Measurements from ENCODE around the gene COL4A4.

Gene COL4A4

GRCh38 chr2:227188292-227188691 lies 24.3 kb upstream of the COL4A4 start:
- TF ChIP-seq ZNF2 (tag by site-specific recombination; IDR thresholded peaks at IDR 0.05) (no peak), ZNF426 (tag by site-specific recombination; IDR thresholded peaks at IDR 0.05) (no peak)
- TF ChIP-seq, protein P1, sequence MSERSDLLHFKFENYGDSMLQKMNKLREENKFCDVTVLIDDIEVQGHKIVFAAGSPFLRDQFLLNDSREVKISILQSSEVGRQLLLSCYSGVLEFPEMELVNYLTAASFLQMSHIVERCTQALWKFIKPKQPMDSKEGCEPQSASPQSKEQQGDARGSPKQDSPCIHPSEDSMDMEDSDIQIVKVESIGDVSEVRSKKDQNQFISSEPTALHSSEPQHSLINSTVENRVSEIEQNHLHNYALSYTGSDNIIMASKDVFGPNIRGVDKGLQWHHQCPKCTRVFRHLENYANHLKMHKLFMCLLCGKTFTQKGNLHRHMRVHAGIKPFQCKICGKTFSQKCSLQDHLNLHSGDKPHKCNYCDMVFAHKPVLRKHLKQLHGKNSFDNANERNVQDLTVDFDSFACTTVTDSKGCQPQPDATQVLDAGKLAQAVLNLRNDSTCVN (tag by site-specific recombination; optimal IDR thresholded peaks at IDR 0.05), result no peak
- CTCF ChIA-PET, result interaction anchor here (0.6 to 1.1 kb wide), 2 partner anchors 11 to 50 kb away, joined by 6 to 12 read pairs; no protein-coding TSS in a partner anchor
- no peak overlapping the region for H3K4me3 ChIP-seq (ENCODE audit: low read depth, low read length)
- no peak overlapping the region for H3K27ac ChIP-seq (ENCODE audit: extremely low read depth, low read depth, low read length)
- no peaks in the 10 kb centered on the region for H3K36me3 ChIP-seq (ENCODE audit: control insufficient read depth in 2 of 2, insufficient read depth in 1 of 2, low read length in 2 of 2)
- H3K4me1 ChIP-seq (ENCODE audit: control insufficient read depth, insufficient read depth, low read length), result peaks cover 5% of the 10 kb centered on the region; the same call in 1 of the 2 replicates
- H3K9me3 ChIP-seq (ENCODE audit: control insufficient read depth, insufficient read depth, low read depth, low read length), result no peaks in the 10 kb centered on the region
- POLR2A ChIA-PET, result no interaction called here

- Histone ChIP-seq H3K4me1 (ENCODE audit: control insufficient read depth, insufficient read depth, low read length) (peaks cover 5% of the 10 kb centered on the region; the same call in 1 of the 2 replicates), H3K4me3 (ENCODE audit: low read depth, low read length) (no peak overlapping the region), H3K9me3 (ENCODE audit: control insufficient read depth, insufficient read depth, low read depth, low read length) (no peaks in the 10 kb centered on the region), H3K36me3 (ENCODE audit: control insufficient read depth in 2 of 2, insufficient read depth in 1 of 2, low read length in 2 of 2) (no peaks in the 10 kb centered on the region), H3K27ac (ENCODE audit: extremely low read depth, low read depth, low read length) (no peak overlapping the region)
- ChIA-PET CTCF (interaction anchor here (0.7 to 1.2 kb wide), 3 partner anchors 9 to 51 kb away, joined by 3 to 5 read pairs (median 3); no protein-coding TSS in a partner anchor), POLR2A (no interaction called here)
- no peak for TF ChIP-seq ZNF248 (tag by site-specific recombination; IDR thresholded peaks at IDR 0.05)
- TF ChIP-seq ZNF513 (tag by site-specific recombination; IDR thresholded peaks at IDR 0.05), result no peak
- TF ChIP-seq ZBTB1 (tag by site-specific recombination; IDR thresholded peaks at IDR 0.05), result no peak
- no peak for TF ChIP-seq ZNF292 (tag by site-specific recombination; IDR thresholded peaks at IDR 0.05; ENCODE audit: borderline replicate concordance, low read depth)
- no peak for TF ChIP-seq ZNF843 (tag by site-specific recombination; IDR thresholded peaks at IDR 0.05)
- TF ChIP-seq SCRT2 (tag by site-specific recombination; IDR thresholded peaks at IDR 0.05), result no peak
- TF ChIP-seq, protein P2, sequence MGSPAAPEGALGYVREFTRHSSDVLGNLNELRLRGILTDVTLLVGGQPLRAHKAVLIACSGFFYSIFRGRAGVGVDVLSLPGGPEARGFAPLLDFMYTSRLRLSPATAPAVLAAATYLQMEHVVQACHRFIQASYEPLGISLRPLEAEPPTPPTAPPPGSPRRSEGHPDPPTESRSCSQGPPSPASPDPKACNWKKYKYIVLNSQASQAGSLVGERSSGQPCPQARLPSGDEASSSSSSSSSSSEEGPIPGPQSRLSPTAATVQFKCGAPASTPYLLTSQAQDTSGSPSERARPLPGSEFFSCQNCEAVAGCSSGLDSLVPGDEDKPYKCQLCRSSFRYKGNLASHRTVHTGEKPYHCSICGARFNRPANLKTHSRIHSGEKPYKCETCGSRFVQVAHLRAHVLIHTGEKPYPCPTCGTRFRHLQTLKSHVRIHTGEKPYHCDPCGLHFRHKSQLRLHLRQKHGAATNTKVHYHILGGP (tag by site-specific recombination; IDR thresholded peaks at IDR 0.05), result no peak
- no peak for TF ChIP-seq ZNF776 (tag by site-specific recombination; IDR thresholded peaks at IDR 0.05; ENCODE audit: borderline replicate concordance)
- TF ChIP-seq ZBTB8A (tag by site-specific recombination; IDR thresholded peaks at IDR 0.05), result no peak
- TF ChIP-seq ZNF449 (tag by site-specific recombination; IDR thresholded peaks at IDR 0.05), result no peak
- TF ChIP-seq SALL2 (tag by site-specific recombination; IDR thresholded peaks at IDR 0.05; ENCODE audit: borderline replicate concordance), result no peak
Measured at GRCh38 chr2:227186751-227187150, 22.7 kb upstream of the COL4A4 start.

DNA sequence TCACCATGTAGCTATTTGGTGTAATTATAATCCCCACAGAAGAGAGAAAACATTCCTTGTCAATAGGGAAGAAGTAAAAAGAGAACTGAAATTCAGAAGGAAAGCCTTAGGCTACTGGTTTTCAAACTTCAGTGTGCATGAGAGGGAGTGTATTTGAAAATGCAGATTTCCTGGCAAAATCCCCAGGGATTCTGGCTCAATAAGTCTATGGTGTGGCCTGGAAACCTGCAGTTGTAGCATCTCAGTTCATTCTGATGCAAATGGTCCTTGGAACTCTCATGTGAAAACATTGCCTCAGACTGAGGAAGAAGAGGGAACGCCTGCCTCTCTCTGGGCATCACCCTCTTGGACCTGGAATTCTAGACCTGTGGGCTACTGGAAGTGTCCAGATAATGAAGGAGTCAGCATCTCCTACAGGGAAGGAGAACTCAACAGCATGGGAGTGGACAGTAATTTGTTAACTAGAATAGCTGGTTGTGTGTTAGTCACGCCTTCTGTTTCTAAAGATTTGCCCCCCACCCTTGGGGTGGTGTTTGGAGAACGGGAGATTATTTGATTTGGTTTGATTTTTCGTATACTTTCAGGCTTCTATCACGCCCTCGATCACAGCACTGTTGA lies 21.7 kb upstream of the COL4A4 start:
- no peak overlapping the region for H3K27ac ChIP-seq (ENCODE audit: extremely low read depth, low read depth, low read length)
- POLR2A ChIA-PET, result no interaction called here
- CTCF ChIA-PET, result interaction anchor here (0.6 kb wide), 1 partner anchor 13 kb away, joined by 3 read pairs; no protein-coding TSS in a partner anchor

More for the DNA sequence above, 21.7 kb upstream of the COL4A4 start:
- no peaks in the 10 kb centered on the region for H3K4me1 ChIP-seq (ENCODE audit: control insufficient read depth, insufficient read depth, low read length)
- no peak overlapping the region for H3K4me3 ChIP-seq (ENCODE audit: low read depth, low read length)
- H3K36me3 ChIP-seq (ENCODE audit: control insufficient read depth in 2 of 2, insufficient read depth in 1 of 2, low read length in 2 of 2), result no peaks in the 10 kb centered on the region
- no peaks in the 10 kb centered on the region for H3K9me3 ChIP-seq (ENCODE audit: control insufficient read depth, insufficient read depth, low read depth, low read length)
- TF ChIP-seq, protein P3, sequence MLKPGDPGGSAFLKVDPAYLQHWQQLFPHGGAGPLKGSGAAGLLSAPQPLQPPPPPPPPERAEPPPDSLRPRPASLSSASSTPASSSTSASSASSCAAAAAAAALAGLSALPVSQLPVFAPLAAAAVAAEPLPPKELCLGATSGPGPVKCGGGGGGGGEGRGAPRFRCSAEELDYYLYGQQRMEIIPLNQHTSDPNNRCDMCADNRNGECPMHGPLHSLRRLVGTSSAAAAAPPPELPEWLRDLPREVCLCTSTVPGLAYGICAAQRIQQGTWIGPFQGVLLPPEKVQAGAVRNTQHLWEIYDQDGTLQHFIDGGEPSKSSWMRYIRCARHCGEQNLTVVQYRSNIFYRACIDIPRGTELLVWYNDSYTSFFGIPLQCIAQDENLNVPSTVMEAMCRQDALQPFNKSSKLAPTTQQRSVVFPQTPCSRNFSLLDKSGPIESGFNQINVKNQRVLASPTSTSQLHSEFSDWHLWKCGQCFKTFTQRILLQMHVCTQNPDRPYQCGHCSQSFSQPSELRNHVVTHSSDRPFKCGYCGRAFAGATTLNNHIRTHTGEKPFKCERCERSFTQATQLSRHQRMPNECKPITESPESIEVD (tag by site-specific recombination; IDR thresholded peaks at IDR 0.05), result no peak
- TF ChIP-seq, protein P1 (tag by site-specific recombination; optimal IDR thresholded peaks at IDR 0.05), result no peak
- no peak for TF ChIP-seq ZNF37A (tag by site-specific recombination; IDR thresholded peaks at IDR 0.05)
- TF ChIP-seq MEIS1 (CRISPR knock-in tag; IDR thresholded peaks at IDR 0.05; ENCODE audit: borderline replicate concordance), result no peak
- TF ChIP-seq ZNF558 (tag by site-specific recombination; IDR thresholded peaks at IDR 0.05), result no peak
- no peak for TF ChIP-seq ZNF561 (tag by site-specific recombination; IDR thresholded peaks at IDR 0.05; ENCODE audit: borderline replicate concordance)
- no peak for TF ChIP-seq ZNF157 (tag by site-specific recombination; IDR thresholded peaks at IDR 0.05)

Data from HEK293 (cell line).